Measurements from ENCODE around the gene RBMS1.

The RBMS1 gene

DNA sequence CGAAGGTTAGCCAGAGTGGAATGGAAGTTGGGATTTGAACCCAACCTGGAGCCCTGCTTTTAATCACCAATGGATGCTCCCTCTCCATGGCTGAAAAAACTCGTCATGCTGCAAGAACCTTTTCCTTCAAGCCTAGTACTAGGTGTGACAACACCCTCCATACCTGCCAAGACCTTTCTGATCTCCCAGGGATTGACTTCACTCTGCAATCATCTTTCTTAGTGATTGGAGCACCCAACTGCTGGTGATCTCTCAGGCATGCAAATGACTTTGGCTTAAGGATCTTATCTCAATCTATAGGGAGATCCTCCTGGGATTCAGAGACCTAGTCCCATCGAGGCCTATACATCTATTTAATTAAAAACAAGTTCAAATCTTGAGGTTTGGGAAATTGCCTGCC, 270.0 kb downstream of the RBMS1 start:
- no peak for DNase-seq (ENCODE audit: low spot score)

DNA sequence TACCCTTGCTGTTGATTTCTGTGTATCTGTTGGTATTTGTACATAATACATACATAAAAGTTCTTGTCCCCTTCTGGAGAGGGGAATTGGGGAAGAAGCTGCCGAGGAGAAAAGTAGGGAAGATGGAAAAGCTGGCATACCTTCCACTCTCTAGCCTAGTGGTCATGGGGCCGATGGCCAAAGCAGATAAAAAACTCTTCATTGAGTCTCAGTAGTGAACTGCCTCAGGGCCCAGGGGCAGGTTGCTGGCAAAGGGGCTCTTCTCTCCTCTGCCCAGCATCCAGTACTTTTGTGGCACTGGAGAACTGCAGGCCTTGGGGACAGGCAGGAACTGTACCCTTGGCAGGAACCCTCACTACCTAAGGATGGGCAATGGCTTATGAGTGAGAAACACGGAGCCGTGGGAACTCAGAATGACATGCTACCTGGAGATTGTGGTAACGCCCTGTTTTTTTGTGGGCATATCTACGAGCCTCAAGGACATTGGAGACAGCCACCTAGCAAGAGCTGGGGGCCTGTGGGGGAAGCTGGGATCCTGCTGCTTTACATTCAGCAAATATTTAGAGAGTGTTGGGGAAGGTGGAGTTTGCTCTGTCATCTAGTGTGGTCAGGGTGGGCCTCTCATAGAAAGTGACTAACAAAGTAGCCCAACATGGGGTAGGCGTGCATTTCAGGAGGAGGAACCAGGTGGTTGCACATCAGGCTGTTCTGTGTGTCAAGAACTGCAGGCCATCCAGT, 270.9 kb downstream of the RBMS1 start:
- DNase-seq (ENCODE audit: low spot score) = no peak

Measured in CD4-positive, alpha-beta T cell treated with Interleukin-6 at 100 ng/mL for 8 hours (primary cell).